ENCODE measurements around the gene NDOR1.

The NDOR1 gene

GRCh38 chr9:137205126-137206069 lies at the start of gene NDOR1, which contains the start of gene TMEM203:
Gene NDOR1 (plus strand): TSS chr9:137205700. CDS start chr9:137205778, 78 bp downstream.
Gene TMEM203 (minus strand): TSS chr9:137205648. CDS start chr9:137205414, 234 bp downstream.
- no peak for TF ChIP-seq ZNF274 (IDR thresholded peaks at IDR 0.05; ENCODE audit: low read depth, low read length)
- H3K4me3 ChIP-seq (ENCODE audit: low read length) = peak within 1 kb of the TSS; percentile 96

- TF ChIP-seq ZNF274 (IDR thresholded peaks at IDR 0.05; ENCODE audit: low read depth, low read length) = no peak
- H3K4me3 ChIP-seq (ENCODE audit: low read length) = peak overlapping the region; percentile 32; the same call in 1 of the 2 replicates
Measured at GRCh38 chr9:137156567-137157375, 48.7 kb upstream of the NDOR1 start.

- no peak for TF ChIP-seq ZNF274 (IDR thresholded peaks at IDR 0.05; ENCODE audit: low read depth, low read length)
- H3K4me3 ChIP-seq (ENCODE audit: low read length) = no peak overlapping the region
Measured at GRCh38 chr9:137157618-137158415, 47.7 kb upstream of the NDOR1 start.

GRCh38 chr9:137158625-137159024 lies 46.9 kb upstream of the NDOR1 start:
- no peak overlapping the region for H3K4me3 ChIP-seq (ENCODE audit: low read length)

GRCh38 chr9:137159105-137160053 lies 46.1 kb upstream of the NDOR1 start:
- TF ChIP-seq ZNF274 (IDR thresholded peaks at IDR 0.05; ENCODE audit: low read depth, low read length) = no peak
- H3K4me3 ChIP-seq (ENCODE audit: low read length) = no peak overlapping the region

More at GRCh38 chr9:137158625-137159024, 46.9 kb upstream of the NDOR1 start:
- no peak for TF ChIP-seq ZNF274 (IDR thresholded peaks at IDR 0.05; ENCODE audit: low read depth, low read length)

- TF ChIP-seq ZNF274 (IDR thresholded peaks at IDR 0.05; ENCODE audit: low read depth, low read length) = no peak
Measured at GRCh38 chr9:137160054-137160425, 45.5 kb upstream of the NDOR1 start.

GRCh38 chr9:137160716-137161557 lies 44.6 kb upstream of the NDOR1 start:
- H3K4me3 ChIP-seq (ENCODE audit: low read length) = no peak overlapping the region
- TF ChIP-seq ZNF274 (IDR thresholded peaks at IDR 0.05; ENCODE audit: low read depth, low read length) = no peak

More at GRCh38 chr9:137160054-137160425, 45.5 kb upstream of the NDOR1 start:
- no peak overlapping the region for H3K4me3 ChIP-seq (ENCODE audit: low read length)

- no peak for TF ChIP-seq ZNF274 (IDR thresholded peaks at IDR 0.05; ENCODE audit: low read depth, low read length)
- H3K4me3 ChIP-seq (ENCODE audit: low read length) = no peak overlapping the region
Measured at GRCh38 chr9:137161558-137162486, 43.7 kb upstream of the NDOR1 start.

- no peak for TF ChIP-seq ZNF274 (IDR thresholded peaks at IDR 0.05; ENCODE audit: low read depth, low read length)
- H3K4me3 ChIP-seq (ENCODE audit: low read length) = no peak overlapping the region
Measured at GRCh38 chr9:137162505-137163364, 42.8 kb upstream of the NDOR1 start.

GRCh38 chr9:137163365-137163715 lies 42.2 kb upstream of the NDOR1 start:
- no peak for TF ChIP-seq ZNF274 (IDR thresholded peaks at IDR 0.05; ENCODE audit: low read depth, low read length)
- no peak overlapping the region for H3K4me3 ChIP-seq (ENCODE audit: low read length)

All from GM08714 (cell line).